Measurements from ENCODE around the gene CTSH.
"Not testable (repeated sequence)": the region's sequence is repeated elsewhere in the genome, so short reads cannot be mapped to it uniquely, and the experiment has no call there.

The CTSH gene

GRCh38 chr15:78904599-78905358 is 40.1 kb downstream of the CTSH start:
- no peak for DNase-seq (ENCODE audit: extremely low read depth, low read depth)
- no peak overlapping the region for H3K4me3 ChIP-seq (replicated peaks; ENCODE audit: low read depth, low read length)
- no peak for TF ChIP-seq CTCF (IDR thresholded peaks at IDR 0.05; ENCODE audit: low read depth, low read length, missing control alignments)

GRCh38 chr15:78902281-78903032 is 42.4 kb downstream of the CTSH start:
- not testable (repeated sequence) for H3K4me3 ChIP-seq (replicated peaks; ENCODE audit: low read depth, low read length); DNase-seq (ENCODE audit: extremely low read depth, low read depth)

DNA sequence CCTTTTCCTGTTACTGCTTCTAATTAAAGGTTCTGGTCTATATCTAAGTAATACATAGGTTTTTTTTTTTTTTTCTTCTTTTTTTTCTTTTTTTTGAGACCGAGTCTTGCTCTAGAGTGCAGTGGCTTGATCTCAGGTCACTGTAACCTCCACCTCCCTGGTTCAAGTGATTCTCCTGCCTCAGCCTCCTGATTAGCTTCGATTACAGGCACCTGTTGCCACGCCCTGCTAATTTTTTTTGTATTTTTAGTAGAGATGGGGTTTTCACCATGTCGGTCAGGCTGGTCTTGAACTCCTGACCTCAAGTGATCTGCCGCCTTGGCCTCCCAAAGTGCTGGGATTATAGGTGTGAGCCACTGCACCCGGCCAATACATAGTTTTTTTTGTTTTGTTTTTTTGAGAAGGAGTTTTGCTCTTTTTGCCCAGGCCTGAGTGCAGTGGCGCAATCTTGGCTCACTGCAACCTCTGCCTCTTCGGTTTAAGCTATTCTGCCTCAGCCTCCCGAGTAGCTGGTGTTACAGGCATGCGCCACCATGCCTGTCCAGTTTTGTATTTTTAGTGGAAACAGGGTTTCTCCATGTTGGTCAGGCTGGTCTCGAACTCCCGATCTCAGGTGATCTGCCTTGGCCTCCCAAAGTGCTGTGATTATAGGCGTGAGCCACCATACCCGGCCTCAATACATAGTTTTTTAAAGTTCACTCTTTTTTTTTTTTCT is 43.9 kb downstream of the CTSH start:
- DNase-seq (ENCODE audit: extremely low read depth, low read depth); H3K4me3 ChIP-seq (replicated peaks; ENCODE audit: low read depth, low read length): not testable (repeated sequence)

DNA sequence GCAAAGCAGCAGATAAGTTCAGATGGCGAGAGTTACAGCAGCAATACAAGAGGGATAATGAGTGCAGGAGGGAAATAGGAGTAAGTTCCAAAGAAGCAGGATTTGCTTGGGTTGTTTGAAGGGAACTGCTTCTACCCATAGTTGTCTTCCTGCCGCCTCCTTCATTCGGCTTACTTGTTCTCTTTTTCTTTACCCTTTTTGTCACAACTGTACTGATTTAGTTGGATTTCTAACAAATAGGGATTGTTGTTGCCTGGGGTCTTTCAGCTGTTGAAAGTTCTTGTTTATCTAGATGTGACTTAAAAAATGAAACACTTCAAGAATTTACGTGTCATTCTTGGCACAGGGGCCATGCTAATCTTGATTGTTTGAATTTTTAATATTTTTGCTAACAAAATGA is 46.3 kb downstream of the CTSH start:
- TF ChIP-seq CTCF (IDR thresholded peaks at IDR 0.05; ENCODE audit: low read depth, low read length, missing control alignments), result no peak
- no peak overlapping the region for H3K4me3 ChIP-seq (replicated peaks; ENCODE audit: low read depth, low read length)
- no peak for DNase-seq (ENCODE audit: extremely low read depth, low read depth)

DNA sequence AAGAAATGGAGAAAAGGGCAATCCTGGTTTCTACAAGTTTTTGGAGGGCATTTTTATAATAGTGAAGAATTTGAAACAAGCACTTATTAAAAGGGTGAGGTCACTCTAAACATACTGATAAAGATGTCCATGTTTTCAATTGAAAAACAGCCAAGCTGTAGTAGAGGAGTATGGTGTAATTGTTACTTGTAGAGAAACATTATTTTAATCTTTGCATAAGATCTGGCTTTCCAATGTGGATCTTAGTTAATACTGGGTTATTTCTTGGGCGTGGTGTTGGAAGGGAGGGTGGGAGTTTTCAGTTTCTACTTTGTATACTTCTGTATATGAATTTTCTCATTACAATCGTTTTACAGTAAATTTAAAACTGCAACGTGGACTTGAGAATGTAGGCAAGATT is 49.4 kb downstream of the CTSH start:
- no peak overlapping the region for H3K4me3 ChIP-seq (replicated peaks; ENCODE audit: low read depth, low read length)
- no peak for TF ChIP-seq CTCF (IDR thresholded peaks at IDR 0.05; ENCODE audit: low read depth, low read length, missing control alignments)
- DNase-seq (ENCODE audit: extremely low read depth, low read depth), result no peak

DNA sequence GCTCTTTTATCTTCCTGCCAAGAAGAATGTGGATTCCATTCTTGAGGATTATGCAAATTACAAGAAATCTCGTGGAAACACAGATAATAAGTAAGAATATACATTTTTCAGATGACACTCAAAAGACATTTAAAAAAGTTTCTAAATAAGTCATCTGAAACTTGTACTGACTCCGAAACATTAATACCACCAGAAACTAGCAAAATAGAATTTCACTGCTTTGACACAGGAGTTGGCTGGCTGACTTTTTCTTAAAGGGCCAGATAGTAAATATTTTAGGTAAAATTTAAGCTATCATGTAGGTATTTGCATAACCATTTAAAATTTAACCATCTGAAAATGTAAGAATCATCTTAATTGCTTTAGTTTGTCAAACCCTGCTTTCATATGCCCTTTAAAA is 51.3 kb downstream of the CTSH start:
- DNase-seq (ENCODE audit: extremely low read depth, low read depth), result no peak
- H3K4me3 ChIP-seq (replicated peaks; ENCODE audit: low read depth, low read length), result no peak overlapping the region
- TF ChIP-seq CTCF (IDR thresholded peaks at IDR 0.05; ENCODE audit: low read depth, low read length, missing control alignments), result no peak

GRCh38 chr15:78889000-78889399 is 55.8 kb downstream of the CTSH start:
- TF ChIP-seq CTCF (IDR thresholded peaks at IDR 0.05; ENCODE audit: low read depth, low read length, missing control alignments), result no peak
- H3K4me3 ChIP-seq (replicated peaks; ENCODE audit: low read depth, low read length), result no peak overlapping the region
- DNase-seq (ENCODE audit: extremely low read depth, low read depth), result no peak

All from HFF-Myc (cell line).